WTC11 (cell line): Measurements from ENCODE around the gene TMEM82. TPM values are rescaled to one million over a fixed set of nuclear protein-coding genes. Genes with fewer than 3 reads are reported as not detected.

Experiments
- ATAC-seq: fragments of 200-7000 bp; cut with Tn5 transposase; 2 replicates; pipeline ENCODE4 v1.10.0; 2021; ENCODE audit warnings: mild to moderate bottlenecking, moderate library complexity
- CTCF ChIA-PET: fragments of 300-600 bp; sonication (Branson Sonifier 250); formaldehyde crosslinking; loops from one replicate; lab custom pipeline; 2021; ENCODE audit warnings: antibody characterized with exemption; lab: Charles Lee
- POLR2A ChIA-PET: fragments of 350-600 bp; sonication (Branson Sonifier 250); formaldehyde crosslinking; loops from one replicate; lab custom pipeline; 2021; ENCODE audit warnings: antibody characterized with exemption; lab: Charles Lee
- DNase-seq: peaks from one replicate; pipeline ENCODE4 v3.0.0; 2021; ENCODE audit warnings: low spot score
- H3K27ac Mint-ChIP-seq: 2 replicates; pipeline ENCODE4 v1.8.0; 2021; ENCODE audit warnings: mixed read lengths
- H3K27me3 Mint-ChIP-seq: 2 replicates; pipeline ENCODE4 v1.8.0; 2021; ENCODE audit warnings: low read depth, mild to moderate bottlenecking, moderate library complexity, mixed read lengths
- H3K36me3 Mint-ChIP-seq: 2 replicates; pipeline ENCODE4 v1.8.0; 2021; ENCODE audit warnings: mixed read lengths
- H3K4me1 Mint-ChIP-seq: 2 replicates; pipeline ENCODE4 v1.8.0; 2022; ENCODE audit warnings: mixed read lengths
- H3K4me3 Mint-ChIP-seq: 2 replicates; pipeline ENCODE4 v1.8.0; 2021; ENCODE audit warnings: mild to moderate bottlenecking, moderate library complexity, mixed read lengths
- H3K9me3 Mint-ChIP-seq: 2 replicates; pipeline ENCODE4 v1.8.0; 2021; ENCODE audit warnings: mixed read lengths
- E2F1 ChIP-seq: sonication (generic); formaldehyde crosslinking; IDR thresholded peaks from 2 replicates; pipeline ENCODE4 v1.8.0; 2022; ENCODE audit warnings: mild to moderate bottlenecking, missing genetic modification reagents
- E2F5 ChIP-seq: sonication (generic); formaldehyde crosslinking; IDR thresholded peaks from 2 replicates; pipeline ENCODE4 v1.8.1; 2022; ENCODE audit warnings: mild to moderate bottlenecking, moderate library complexity, missing genetic modification reagents
- ELF4 ChIP-seq: sonication (generic); formaldehyde crosslinking; IDR thresholded peaks from 2 replicates; pipeline ENCODE4 v1.8.1; 2022; ENCODE audit warnings: low read depth, mild to moderate bottlenecking, moderate library complexity, missing genetic modification reagents
- ERG ChIP-seq: fragments of 250-450 bp; sonication (Bioruptor Pico); IDR thresholded peaks from 2 replicates; pipeline ENCODE4 v1.8.0; 2021; ENCODE audit warnings: mild to moderate bottlenecking
- MXD4 ChIP-seq: fragments of 250-450 bp; sonication (Bioruptor Pico); IDR thresholded peaks from 2 replicates; pipeline ENCODE4 v1.8.0; 2021; ENCODE audit warnings: mild to moderate bottlenecking, moderate library complexity, borderline replicate concordance
- NFYB ChIP-seq: sonication (generic); formaldehyde crosslinking; conservative IDR thresholded peaks from 2 replicates; pipeline ENCODE4 v1.8.0; 2022; ENCODE audit warnings: low read depth, missing genetic modification reagents
- OVOL2 ChIP-seq: fragments of 250-450 bp; sonication (Bioruptor Pico); IDR thresholded peaks from 2 replicates; pipeline ENCODE4 v1.9.0; 2021; ENCODE audit warnings: mild to moderate bottlenecking, borderline replicate concordance
- RELA ChIP-seq: sonication (generic); formaldehyde crosslinking; IDR thresholded peaks from 2 replicates; pipeline ENCODE4 v1.8.1; 2022; ENCODE audit warnings: missing genetic modification reagents, mild to moderate bottlenecking, borderline replicate concordance
- SMAD3 ChIP-seq: sonication (generic); formaldehyde crosslinking; IDR thresholded peaks from 2 replicates; pipeline ENCODE4 v1.8.0; 2022; ENCODE audit warnings: missing genetic modification reagents, mild to moderate bottlenecking, borderline replicate concordance
- SMAD4 ChIP-seq: sonication (generic); formaldehyde crosslinking; IDR thresholded peaks from 2 replicates; pipeline ENCODE4 v1.8.0; 2022; ENCODE audit warnings: mild to moderate bottlenecking, missing genetic modification reagents
- TEAD1 ChIP-seq: sonication (generic); formaldehyde crosslinking; IDR thresholded peaks from 2 replicates; pipeline ENCODE4 v1.8.0; 2022; ENCODE audit warnings: mild to moderate bottlenecking, missing genetic modification reagents
- ZMAT4 ChIP-seq: fragments of 250-450 bp; sonication (Bioruptor Pico); IDR thresholded peaks from 2 replicates; pipeline ENCODE4 v1.9.0; 2021; ENCODE audit warnings: mild to moderate bottlenecking
- ZNF121 ChIP-seq: sonication (generic); formaldehyde crosslinking; IDR thresholded peaks from 2 replicates; pipeline ENCODE4 v1.8.0; 2023; ENCODE audit warnings: missing genetic modification reagents
- ZNF138 ChIP-seq: sonication (generic); formaldehyde crosslinking; conservative IDR thresholded peaks from 2 replicates; pipeline ENCODE4 v1.8.1; 2022; ENCODE audit warnings: mild to moderate bottlenecking, moderate library complexity, missing genetic modification reagents
- ZNF281 ChIP-seq: sonication (generic); formaldehyde crosslinking; IDR thresholded peaks from 2 replicates; pipeline ENCODE4 v1.8.0; 2023; ENCODE audit warnings: mild to moderate bottlenecking, missing genetic modification reagents
- ZNF416 ChIP-seq: fragments of 250-450 bp; sonication (Bioruptor Pico); IDR thresholded peaks from 2 replicates; pipeline ENCODE4 v1.9.0; 2021; ENCODE audit warnings: mild to moderate bottlenecking, inconsistent platforms
- total RNA-seq: library from RNA; stranded (reverse); gene quantifications from 3 replicates; pipeline ENCODE4 v1.2.3, GENCODE V29; 2021
- TF ChIP-seq, protein P1 (sequence below): sonication (generic); formaldehyde crosslinking; IDR thresholded peaks from 2 replicates; pipeline ENCODE4 v1.8.0; 2023; ENCODE audit warnings: missing genetic modification reagents

Gene TMEM82
- total RNA-seq, 1 experiment from 2014 or later: 0.48 TPM

DNA sequence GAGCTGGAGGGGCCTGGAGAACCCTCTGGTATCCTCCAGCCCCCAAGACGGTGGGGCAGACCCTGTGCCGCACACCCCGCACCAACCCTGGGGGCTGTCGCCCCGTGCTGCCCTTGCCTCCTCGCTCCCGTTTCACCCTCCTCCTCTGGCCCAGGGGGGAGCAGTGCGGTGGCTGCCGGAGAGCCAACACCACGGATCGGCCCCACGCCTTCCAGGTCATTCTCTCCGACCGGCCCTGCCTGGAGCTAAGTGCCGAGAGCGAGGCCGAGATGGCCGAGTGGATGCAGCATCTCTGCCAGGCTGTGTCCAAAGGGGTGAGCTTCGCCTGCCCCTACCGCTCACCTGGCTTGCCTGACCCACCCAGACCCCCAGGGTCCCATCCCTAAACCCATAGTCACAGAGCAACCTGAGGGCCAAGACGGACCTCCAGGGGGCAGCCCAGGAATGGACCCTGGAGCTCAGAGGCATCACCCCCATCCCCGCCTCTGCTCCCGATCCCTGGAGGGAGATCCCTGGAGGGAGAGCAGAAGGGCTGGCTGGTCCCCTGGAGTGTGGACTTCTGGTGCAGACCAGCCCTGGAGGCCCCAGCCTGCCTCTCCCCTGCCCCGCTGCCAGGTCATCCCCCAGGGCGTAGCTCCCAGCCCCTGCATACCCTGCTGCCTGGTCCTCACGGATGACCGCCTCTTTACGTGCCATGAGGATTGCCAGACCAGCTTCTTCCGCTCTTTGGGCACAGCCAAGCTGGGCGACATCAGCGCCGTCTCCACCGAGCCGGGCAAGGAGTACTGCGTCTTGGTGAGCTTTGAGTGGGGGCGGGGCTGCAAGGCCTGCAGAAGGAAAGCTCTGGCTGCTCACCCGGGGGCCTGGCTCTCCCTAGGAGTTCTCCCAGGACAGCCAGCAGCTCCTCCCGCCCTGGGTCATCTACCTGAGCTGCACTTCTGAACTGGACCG lies 10.3 kb upstream of the TMEM82 start:
- TF ChIP-seq TEAD1 (CRISPR knock-in tag): no peak
- no peak for TF ChIP-seq ERG (CRISPR knock-in tag)
- TF ChIP-seq ZNF281 (CRISPR knock-in tag): no peak
- no peak for TF ChIP-seq RELA (CRISPR knock-in tag)
- TF ChIP-seq MXD4 (CRISPR knock-in tag): no peak
- TF ChIP-seq ELF4: no peak
- TF ChIP-seq OVOL2: no peak
- TF ChIP-seq, protein P1, sequence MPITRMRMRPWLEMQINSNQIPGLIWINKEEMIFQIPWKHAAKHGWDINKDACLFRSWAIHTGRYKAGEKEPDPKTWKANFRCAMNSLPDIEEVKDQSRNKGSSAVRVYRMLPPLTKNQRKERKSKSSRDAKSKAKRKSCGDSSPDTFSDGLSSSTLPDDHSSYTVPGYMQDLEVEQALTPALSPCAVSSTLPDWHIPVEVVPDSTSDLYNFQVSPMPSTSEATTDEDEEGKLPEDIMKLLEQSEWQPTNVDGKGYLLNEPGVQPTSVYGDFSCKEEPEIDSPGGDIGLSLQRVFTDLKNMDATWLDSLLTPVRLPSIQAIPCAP (CRISPR knock-in tag): no peak
- TF ChIP-seq SMAD4 (CRISPR knock-in tag): no peak
- TF ChIP-seq, all 79 proteins: peak for 0
- Mint-ChIP-seq H3K4me3 (no peak overlapping the region), H3K27ac (no peak overlapping the region), H3K27me3 (no peaks in the 10 kb centered on the region), H3K36me3 (peaks cover 20% of the 10 kb centered on the region; the same call in 1 of the 2 replicates), H3K4me1 (no peaks in the 10 kb centered on the region), H3K9me3 (no peaks in the 10 kb centered on the region)
- ATAC-seq: no peak
- CTCF ChIA-PET: interaction anchor here (0.7 to 2.7 kb wide), 3 partner anchors 9 to 28 kb away, joined by 3 to 15 read pairs (median 4); no protein-coding TSS in a partner anchor
- POLR2A ChIA-PET: interaction anchor here (0.6 kb wide), 1 partner anchor 163 kb away, joined by 4 read pairs; no protein-coding TSS in a partner anchor
- no peak for DNase-seq

DNA sequence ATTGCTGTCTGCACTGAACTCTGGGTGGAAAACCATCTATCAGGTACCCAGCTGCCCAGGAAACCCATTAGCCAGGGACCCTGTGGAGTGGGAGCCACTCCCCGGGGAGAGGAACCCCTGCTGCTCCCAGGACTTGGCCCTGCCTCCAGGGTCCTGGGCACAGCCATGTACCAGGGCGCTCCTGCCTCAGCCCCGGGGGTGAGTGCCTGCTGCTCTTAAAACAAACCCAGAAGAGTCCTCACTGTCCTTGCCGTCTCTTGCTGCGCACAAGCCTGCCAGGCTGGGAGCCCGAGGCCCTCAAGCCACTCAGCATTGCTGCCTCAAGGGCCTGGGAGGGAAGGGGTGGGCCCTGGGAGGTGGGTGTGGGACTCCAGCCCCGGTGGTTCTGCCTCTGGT lies 9.6 kb upstream of the TMEM82 start:
- no peaks in the 10 kb centered on the region for H3K9me3 Mint-ChIP-seq
- no peak overlapping the region for H3K4me3 Mint-ChIP-seq
- no peak for ATAC-seq
- CTCF ChIA-PET: interaction anchor here (0.7 to 2.7 kb wide), 3 partner anchors 8 to 27 kb away, joined by 3 to 15 read pairs (median 4); no protein-coding TSS in a partner anchor
- H3K4me1 Mint-ChIP-seq: no peaks in the 10 kb centered on the region
- DNase-seq: no peak
- no peaks in the 10 kb centered on the region for H3K27me3 Mint-ChIP-seq
- H3K36me3 Mint-ChIP-seq: peaks cover 15% of the 10 kb centered on the region; the same call in 1 of the 2 replicates
- TF ChIP-seq ZNF121: no peak
- TF ChIP-seq ZNF138 (CRISPR knock-in tag): no peak
- no peak for TF ChIP-seq E2F5
- no peak for TF ChIP-seq NFYB (CRISPR knock-in tag)
- TF ChIP-seq E2F1: no peak
- TF ChIP-seq ZMAT4: no peak
- no peak for TF ChIP-seq SMAD3 (CRISPR knock-in tag)
- no peak for TF ChIP-seq ZNF416
- H3K27ac Mint-ChIP-seq: no peak overlapping the region
- POLR2A ChIA-PET: no interaction called here
